Measurements from ENCODE around the gene NMT2.

Gene NMT2

DNA sequence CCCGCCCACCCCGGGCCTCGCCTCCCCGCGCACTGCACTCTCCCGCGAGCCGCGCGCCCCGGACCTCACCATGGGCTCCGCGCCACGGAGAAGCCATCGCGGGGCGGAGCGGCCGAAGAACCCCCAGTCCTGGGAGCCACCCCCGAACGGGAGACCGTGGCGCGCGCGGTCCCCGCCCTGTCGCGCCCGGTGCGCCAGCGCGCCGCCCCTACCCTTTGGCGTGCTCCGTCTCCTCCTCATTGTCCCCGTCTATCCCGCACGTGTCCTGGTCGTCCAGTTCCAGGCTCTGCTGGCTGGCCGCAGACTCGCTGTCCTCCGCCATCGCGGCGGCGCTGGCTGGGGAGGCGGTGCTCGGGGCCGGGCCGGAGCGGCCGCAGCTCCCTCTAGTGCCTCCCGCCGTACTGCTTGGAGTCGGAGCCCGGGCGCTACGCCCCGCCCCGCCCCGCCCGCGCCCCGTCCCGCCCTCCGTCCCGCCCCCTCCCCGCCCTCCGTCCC, at the start of gene NMT2:
NMT2 (minus strand) TSS at position 403 of the 495 bp plus-strand sequence; CDS start at position 322, 81 bp downstream.
- TF ChIP-seq, protein P1, sequence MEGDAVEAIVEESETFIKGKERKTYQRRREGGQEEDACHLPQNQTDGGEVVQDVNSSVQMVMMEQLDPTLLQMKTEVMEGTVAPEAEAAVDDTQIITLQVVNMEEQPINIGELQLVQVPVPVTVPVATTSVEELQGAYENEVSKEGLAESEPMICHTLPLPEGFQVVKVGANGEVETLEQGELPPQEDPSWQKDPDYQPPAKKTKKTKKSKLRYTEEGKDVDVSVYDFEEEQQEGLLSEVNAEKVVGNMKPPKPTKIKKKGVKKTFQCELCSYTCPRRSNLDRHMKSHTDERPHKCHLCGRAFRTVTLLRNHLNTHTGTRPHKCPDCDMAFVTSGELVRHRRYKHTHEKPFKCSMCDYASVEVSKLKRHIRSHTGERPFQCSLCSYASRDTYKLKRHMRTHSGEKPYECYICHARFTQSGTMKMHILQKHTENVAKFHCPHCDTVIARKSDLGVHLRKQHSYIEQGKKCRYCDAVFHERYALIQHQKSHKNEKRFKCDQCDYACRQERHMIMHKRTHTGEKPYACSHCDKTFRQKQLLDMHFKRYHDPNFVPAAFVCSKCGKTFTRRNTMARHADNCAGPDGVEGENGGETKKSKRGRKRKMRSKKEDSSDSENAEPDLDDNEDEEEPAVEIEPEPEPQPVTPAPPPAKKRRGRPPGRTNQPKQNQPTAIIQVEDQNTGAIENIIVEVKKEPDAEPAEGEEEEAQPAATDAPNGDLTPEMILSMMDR (IDR thresholded peaks at IDR 0.05; ENCODE audit: insufficient read depth, missing control alignments), result peak; percentile 16

GRCh38 chr10:15216700-15217099, 48.2 kb upstream of the NMT2 start:
- DNase-seq (ENCODE audit: insufficient read length, low spot score), result no peak
- TF ChIP-seq, protein P1 (IDR thresholded peaks at IDR 0.05; ENCODE audit: insufficient read depth, missing control alignments), result no peak
- FAIRE-seq, result no peak

More for the DNA sequence above, at the start of gene NMT2:
- peak; percentile 66 for DNase-seq (ENCODE audit: insufficient read length, low spot score)
- no peak for FAIRE-seq

GRCh38 chr10:15214237-15214636, 45.7 kb upstream of the NMT2 start:
- no peak for FAIRE-seq
- DNase-seq (ENCODE audit: insufficient read length, low spot score), result no peak
- TF ChIP-seq, protein P1 (IDR thresholded peaks at IDR 0.05; ENCODE audit: insufficient read depth, missing control alignments), result no peak

DNA sequence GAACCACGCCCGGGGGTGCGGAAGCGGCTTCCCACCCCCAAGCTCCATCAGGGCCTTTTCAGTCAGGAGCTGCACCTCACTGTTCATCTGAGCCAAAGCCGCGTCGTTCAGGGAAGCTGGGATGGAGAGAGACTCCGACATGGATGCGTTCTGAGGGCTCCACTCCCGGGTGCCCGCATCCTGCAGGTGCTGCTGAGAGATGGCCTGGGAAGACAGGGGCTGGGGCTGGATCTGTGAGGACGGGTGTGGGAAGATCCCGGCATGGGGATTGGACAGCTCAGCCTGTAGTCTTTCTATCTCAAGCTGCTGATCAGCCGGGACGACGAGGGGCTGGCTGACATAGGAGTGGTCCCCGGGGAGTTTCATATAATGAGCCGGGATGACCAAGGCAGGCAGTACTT, 45.0 kb upstream of the NMT2 start:
- FAIRE-seq (no peak), DNase-seq (ENCODE audit: insufficient read length, low spot score) (no peak)
- TF ChIP-seq, protein P1 (IDR thresholded peaks at IDR 0.05; ENCODE audit: insufficient read depth, missing control alignments), result no peak

DNA sequence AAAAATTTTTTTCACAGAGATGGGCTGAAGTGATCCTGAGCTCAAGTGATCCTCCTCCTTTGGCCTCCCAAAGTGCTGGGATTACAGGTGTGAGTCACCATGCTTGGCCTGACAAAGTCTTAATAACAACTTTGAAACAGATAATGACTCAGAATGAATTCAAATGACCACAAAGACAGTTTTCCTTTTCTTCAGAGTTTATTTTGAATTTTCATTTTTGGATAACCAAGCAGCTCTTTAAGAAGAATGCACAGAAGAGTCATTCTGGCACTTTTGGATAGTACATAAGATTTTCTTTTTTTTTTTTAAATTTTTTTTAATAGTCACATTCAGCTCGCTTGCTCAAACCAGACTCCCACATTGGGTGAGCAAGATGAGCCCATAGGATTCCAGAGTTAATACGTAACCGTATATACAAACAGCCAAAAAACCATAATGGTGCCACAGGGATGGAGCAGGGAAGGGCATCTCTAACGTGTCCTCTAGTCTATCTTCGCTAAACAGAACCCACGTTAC, 43.0 kb upstream of the NMT2 start:
- TF ChIP-seq, protein P1 (IDR thresholded peaks at IDR 0.05; ENCODE audit: insufficient read depth, missing control alignments), result no peak
- DNase-seq (ENCODE audit: insufficient read length, low spot score) (no peak), FAIRE-seq (no peak)

DNA sequence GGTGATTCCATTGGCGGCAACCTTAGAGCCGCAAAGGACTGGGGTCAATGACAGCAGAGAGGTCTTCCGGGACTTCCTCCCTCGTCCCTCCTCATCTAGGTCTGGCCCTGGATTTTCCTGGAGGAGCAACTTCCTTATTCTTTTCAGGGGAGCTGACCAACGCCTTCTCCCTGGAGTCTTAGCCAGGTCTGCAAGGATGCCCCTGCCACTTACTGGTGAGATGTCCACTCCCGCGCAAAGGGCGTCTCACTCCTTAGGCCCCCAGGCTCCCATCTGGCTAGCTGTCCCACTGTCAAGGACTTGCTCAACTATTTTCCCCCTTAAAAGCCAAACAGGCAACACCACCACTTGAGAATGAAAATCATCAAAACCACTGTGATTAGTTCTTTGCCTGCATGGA, 42.0 kb upstream of the NMT2 start:
- TF ChIP-seq, protein P1 (IDR thresholded peaks at IDR 0.05; ENCODE audit: insufficient read depth, missing control alignments), result no peak
- FAIRE-seq (no peak), DNase-seq (ENCODE audit: insufficient read length, low spot score) (no peak)

GRCh38 chr10:15209827-15210509, 41.5 kb upstream of the NMT2 start:
- FAIRE-seq, result peak; percentile 72

More at GRCh38 chr10:15209827-15210509, 41.5 kb upstream of the NMT2 start:
- DNase-seq (ENCODE audit: insufficient read length, low spot score), result peak; percentile 60
- TF ChIP-seq, protein P1 (IDR thresholded peaks at IDR 0.05; ENCODE audit: insufficient read depth, missing control alignments), result peak; percentile 88

Data from D721Med (cell line).